Activated T-cell treated with anti-CD3 and anti-CD28 coated beads for 4 hours (primary cell): ENCODE measurements around the gene ILKAP.
"Not testable (repeated sequence)": the region's sequence is repeated elsewhere in the genome, so short reads cannot be mapped to it uniquely, and the experiment has no call there.

Source experiments
- DNase-seq: peaks from one replicate; pipeline ENCODE4 v3.0.0-alpha.2; 2020

ILKAP gene

DNA sequence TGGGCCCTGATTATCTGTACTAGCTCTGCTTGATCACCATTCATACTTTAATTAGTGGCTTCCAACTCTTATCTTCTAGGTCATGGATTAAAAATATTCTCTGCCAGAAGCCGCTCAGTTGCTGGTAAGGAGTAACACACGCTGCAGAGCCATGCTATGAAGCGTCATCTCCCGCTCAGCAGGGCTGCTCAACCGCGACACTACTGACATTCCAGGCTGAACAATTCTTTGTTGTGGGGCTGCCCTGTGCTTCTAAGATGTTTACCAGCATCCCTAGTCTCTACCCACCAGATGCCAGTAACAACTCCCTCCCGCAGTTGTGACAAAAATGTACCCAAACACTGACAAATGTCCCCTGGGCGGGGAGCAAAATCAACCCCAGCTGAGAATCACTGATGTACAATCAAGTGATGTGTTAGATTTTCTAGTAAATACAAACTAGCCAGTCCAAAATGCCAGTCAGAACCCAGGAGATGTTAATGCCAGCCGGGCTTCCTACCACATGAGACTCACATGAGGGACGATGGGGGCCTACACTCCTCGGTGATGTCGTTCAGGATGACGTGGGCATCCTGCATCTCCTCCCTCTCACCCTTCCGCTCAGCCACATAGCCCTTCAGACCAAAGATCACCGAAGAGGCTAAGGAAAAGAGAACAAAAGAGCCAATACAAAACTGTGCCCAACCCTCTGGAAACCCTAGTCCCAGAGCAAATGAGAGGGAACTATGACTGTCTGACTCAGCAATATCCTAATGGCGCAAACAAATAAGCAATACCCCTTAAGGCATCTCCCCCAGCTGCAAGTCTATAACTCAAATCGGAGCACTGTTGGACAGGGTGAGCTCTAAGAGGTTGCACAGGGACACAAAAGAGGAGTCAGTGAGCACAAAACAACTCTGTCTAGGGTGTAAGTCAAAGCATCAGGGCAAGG, 15.6 kb downstream of the ILKAP start:
- no peak for DNase-seq

- no peak for DNase-seq
Observed at GRCh38 chr2:238183821-238184220, 19.7 kb downstream of the ILKAP start.

DNA sequence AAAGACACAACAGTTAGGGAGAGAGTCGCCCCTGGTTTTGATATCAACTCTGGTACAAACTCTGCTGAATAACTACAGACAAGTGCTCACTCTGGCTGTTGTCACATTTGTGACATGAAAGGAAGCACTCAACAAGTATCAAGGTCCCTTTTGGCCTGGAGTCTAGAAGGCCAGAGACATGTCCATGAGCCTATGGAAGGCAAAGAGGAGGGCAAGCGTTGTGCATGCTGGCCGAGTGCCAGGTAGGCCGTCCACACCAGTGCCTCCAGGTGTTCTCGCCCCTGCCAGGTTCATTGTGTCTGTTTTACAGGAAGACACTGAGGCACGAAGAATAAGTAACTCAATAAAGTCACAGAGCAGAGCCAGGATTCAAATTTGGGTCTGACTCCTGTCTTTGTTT, 21.1 kb downstream of the ILKAP start:
- no peak for DNase-seq

- DNase-seq, result no peak
Observed at GRCh38 chr2:238180554-238180953, 22.9 kb downstream of the ILKAP start.

GRCh38 chr2:238176613-238177012, 26.9 kb downstream of the ILKAP start:
- no peak for DNase-seq

- no peak for DNase-seq
Observed at GRCh38 chr2:238174701-238175100, 28.8 kb downstream of the ILKAP start.

- DNase-seq, result no peak
Observed at GRCh38 chr2:238174291-238174690, 29.2 kb downstream of the ILKAP start.

DNA sequence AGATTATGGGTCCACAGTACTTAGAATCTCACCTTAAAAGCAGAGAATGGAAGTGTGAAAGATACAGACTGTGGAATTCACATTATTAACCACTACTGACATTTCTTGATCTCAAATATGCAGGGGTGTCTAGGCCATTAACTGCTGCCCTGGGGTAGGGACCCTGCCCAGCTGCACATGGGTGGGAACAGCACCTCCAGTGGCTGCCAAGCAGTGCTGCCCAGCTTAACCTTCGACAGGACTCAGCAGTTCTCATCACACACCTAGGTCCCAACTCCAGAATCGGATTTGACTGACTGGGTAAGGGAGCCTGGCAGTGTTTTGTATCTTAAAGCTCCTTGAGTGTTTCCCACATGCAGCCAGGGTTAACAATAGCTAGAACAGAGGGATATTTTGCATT, 29.8 kb downstream of the ILKAP start:
- DNase-seq, result no peak

DNA sequence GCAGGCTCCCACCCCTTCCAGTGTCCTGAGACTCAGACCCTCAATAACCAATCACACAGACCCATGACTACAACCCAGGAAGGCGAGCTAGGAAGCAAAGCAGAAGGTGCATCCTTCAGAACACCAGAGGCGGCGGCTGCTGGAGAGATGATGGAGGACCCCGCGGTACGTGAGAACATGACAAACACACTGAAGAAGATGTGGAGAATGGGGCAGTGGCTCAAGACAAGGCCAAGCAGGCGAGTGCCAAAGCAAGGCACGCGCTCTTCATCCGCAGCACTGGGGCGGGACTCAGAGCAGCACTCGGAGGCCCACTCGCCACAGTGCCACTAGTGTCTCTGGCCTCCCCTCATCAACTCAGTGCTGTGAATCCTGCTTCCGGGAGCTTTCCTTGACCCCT, 31.1 kb downstream of the ILKAP start:
- no peak for DNase-seq

DNA sequence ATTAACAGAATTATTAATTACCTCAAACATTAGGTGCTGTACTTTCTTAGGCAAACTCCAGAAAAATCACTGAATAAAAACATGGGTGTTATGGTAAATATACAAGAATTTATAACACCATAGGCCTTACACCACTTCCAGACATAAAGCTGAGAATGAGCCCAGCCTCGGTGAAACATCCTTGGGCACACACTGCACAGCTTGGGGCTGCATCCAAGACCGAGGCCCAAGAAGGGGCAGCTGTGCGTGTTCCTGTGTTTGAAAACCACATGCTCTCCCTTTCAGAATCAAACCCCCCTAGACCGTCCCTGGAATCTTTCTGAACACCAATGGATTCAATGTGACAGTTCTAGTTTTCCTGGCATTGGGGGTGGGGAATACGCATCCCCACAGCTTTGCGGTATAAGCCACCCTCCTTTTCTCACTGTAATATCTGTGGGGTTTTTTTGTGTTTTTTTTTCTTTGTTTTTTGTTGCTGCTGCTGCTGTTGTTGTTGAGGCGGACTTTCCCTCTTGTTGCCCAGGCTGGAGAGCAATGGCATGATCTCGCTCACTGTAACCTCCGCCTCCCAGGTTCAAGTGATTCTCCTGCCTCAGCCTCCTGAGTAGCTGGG, 31.8 kb downstream of the ILKAP start:
- no peak for DNase-seq

- DNase-seq, result not testable (repeated sequence)
Observed at GRCh38 chr2:238171072-238171431, 32.4 kb downstream of the ILKAP start.

DNA sequence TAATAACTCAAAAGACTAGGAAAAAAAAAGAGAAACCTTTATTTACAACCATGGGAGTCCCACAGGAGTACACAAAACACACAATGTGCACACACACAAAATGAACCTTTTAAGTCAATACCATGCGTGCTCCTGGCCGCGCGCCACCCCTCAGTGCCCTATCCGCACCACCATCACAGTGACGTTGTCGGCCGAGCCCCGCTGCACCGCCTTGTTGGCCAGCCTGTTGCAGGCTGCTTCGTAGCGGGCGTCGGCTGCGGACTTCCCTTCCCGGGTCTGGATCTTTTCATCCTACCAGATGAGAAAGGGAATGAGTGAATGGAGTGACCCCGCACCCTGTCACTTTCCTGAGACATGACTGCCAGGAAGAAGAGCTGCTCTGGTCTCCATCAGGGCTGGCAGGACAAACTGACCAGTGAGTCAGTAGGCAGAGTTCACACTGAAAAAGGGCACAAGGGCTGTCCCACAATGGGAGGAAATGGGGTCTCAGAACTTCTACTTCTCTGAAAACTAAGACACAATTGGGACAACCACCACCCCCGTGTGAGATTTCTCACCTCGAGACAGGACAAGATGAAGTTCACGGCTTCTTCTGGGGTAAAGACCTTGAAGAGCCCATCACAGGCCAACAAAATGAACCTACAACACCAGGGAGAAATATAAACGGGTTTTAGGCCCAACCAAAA, 33.0 kb downstream of the ILKAP start:
- no peak for DNase-seq

- no peak for DNase-seq
Observed at GRCh38 chr2:238169708-238170251, 33.7 kb downstream of the ILKAP start.

GRCh38 chr2:238169048-238169707, 34.3 kb downstream of the ILKAP start:
- no peak for DNase-seq

DNA sequence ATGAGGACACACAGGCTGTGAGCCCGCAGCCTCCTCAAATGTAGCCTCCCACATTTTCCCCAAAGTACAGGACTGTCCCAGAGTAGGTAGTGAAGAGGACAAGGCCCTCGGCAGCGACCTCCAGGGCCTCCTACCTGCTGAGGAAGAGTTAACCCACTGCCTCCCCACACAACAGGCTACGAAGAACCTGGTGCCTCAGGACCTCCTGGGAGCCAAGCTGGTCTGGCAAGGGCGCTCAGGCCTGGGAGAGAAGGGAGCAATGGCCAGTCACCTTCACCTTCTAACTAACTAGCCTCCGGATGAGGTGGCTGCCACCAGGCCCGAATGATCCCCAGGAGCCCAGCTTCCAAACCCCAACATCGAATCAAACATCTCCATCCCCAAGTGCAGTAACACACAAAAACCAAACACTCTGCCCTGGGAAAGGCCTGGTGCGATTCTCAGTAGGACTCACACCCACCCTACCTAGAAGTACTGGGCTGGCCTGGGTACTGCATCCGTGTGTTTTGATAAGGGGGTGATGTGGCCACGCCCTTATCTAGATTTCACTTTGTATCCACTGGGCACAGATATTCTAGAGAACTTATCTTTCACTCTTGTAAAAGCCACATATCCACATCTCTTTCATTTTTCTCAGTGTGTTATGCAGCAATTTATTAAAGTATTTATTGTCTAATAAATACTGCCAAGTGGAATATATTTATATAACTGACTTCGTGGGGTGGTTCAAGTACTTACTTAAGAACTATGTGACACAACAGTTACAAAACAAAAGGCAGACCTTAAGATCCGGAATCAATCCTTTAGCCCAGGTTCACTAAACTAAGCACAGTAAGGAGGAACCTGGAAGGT, 35.1 kb downstream of the ILKAP start:
- DNase-seq, result no peak

DNA sequence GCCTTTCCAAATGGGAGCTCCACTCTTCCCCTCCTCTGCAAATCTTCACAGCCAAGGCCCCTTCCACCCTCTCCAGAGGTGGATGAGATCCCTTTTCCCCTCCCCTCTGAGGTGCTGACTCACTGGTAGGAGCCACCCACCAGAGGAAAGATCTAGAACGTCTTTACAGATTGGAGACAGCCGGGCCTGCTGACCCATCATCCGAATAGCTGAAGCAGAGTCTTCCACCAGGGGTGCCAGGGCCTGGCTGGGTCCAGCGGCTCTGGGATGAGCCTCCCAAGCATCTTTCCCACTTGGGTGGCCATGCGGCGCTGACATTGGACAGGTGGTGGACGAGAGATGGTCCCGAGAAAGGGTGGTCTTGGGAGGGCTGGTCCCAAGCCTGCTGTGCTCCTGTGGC, 35.7 kb downstream of the ILKAP start:
- no peak for DNase-seq

GRCh38 chr2:238167344-238167715, 36.2 kb downstream of the ILKAP start:
- no peak for DNase-seq

- DNase-seq, result no peak
Observed at GRCh38 chr2:238166391-238167343, 36.8 kb downstream of the ILKAP start.

- DNase-seq, result no peak
Observed at GRCh38 chr2:238165288-238165921, 38.1 kb downstream of the ILKAP start.

DNA sequence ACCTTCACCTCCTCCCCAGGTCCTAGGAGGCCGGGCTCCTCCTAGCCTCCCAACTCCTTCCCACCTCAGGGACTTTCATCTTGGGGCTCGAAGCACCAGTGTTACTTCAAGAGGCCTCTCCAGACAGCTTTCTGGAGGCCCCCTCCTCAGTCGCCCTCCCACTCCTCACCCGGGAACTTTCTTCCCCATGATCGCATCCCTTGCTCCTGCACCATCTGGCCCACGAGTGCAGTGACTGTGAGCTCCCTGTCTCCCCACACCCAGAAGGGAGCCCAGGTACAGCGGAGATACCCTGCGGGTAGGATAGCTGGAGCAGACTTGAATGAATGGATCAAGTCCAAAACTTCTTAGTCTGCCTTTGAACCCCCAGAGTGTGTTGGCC, 38.6 kb downstream of the ILKAP start:
- DNase-seq, result no peak
